ENCODE measurements around the gene ZSCAN5A. TPM values are rescaled to one million over a fixed set of nuclear protein-coding genes. Genes with fewer than 3 reads are reported as not detected.
"Not testable (repeated sequence)": the region's sequence is repeated elsewhere in the genome, so short reads cannot be mapped to it uniquely, and the experiment has no call there.

The ZSCAN5A gene
- total and polyA plus RNA-seq, 4 donors: 5.5 to 17.4 (median 10.1) TPM

- peaks cover 0 to 4% (median 1%) of the 10 kb centered on the region in 4 donors for H3K36me3 ChIP-seq (ENCODE audit: control insufficient read depth in 4 of 4, insufficient read depth in 4 of 4, low read length in 4 of 4)
- WGBS, 2 donors: 73 to 85% methylated on average over 5 of the region's 5 CpGs
- no peak overlapping the region for H3K4me3 ChIP-seq
- no peak overlapping the region for H3K27ac ChIP-seq (ENCODE audit: low read depth in 1 of 2, low read length in 1 of 2)
- no peak for ATAC-seq (ENCODE audit: insufficient read depth, low FRiP score)
- TF ChIP-seq CTCF (IDR thresholded peaks at IDR 0.05; ENCODE audit: control extremely low read depth, extremely low read depth): no peak
- no peak overlapping the region for H3K9ac ChIP-seq (ENCODE audit: insufficient read depth in 1 of 2, low read length in 2 of 2)
- no peaks in the 10 kb centered on the region for H3K9me3 ChIP-seq (ENCODE audit: control insufficient read depth in 4 of 4, insufficient read depth in 3 of 4, low read length in 3 of 4)
- DNase-seq: no peak
- H3K27me3 ChIP-seq (ENCODE audit: control insufficient read depth in 3 of 3, insufficient read depth in 3 of 3, low read length in 2 of 3): no peaks in the 10 kb centered on the region
- H3K4me1 ChIP-seq (ENCODE audit: control insufficient read depth in 5 of 5, insufficient read depth in 5 of 5, low read length in 5 of 5): peaks cover 0 to 7% (median 2%) of the 10 kb centered on the region in 5 donors
Observed at GRCh38 chr19:56263319-56263718, 51.3 kb downstream of the ZSCAN5A start.

- DNase-seq; H3K4me3 ChIP-seq; H3K4me1 ChIP-seq (ENCODE audit: control insufficient read depth in 5 of 5, insufficient read depth in 5 of 5, low read length in 5 of 5); H3K27me3 ChIP-seq (ENCODE audit: control insufficient read depth in 3 of 3, insufficient read depth in 3 of 3, low read length in 2 of 3); ATAC-seq (ENCODE audit: insufficient read depth, low FRiP score); H3K36me3 ChIP-seq (ENCODE audit: control insufficient read depth in 4 of 4, insufficient read depth in 4 of 4, low read length in 4 of 4); H3K9me3 ChIP-seq (ENCODE audit: control insufficient read depth in 4 of 4, insufficient read depth in 3 of 4, low read length in 3 of 4); H3K9ac ChIP-seq (ENCODE audit: insufficient read depth in 1 of 2, low read length in 2 of 2); H3K27ac ChIP-seq (ENCODE audit: low read depth in 1 of 2, low read length in 1 of 2): not testable (repeated sequence)
- 94 to 95% methylated on average over 6 of the region's 6 CpGs for WGBS, 2 donors
Observed at GRCh38 chr19:56261932-56262331, 52.7 kb downstream of the ZSCAN5A start.

- no peak overlapping the region for H3K9ac ChIP-seq (ENCODE audit: insufficient read depth in 1 of 2, low read length in 2 of 2)
- DNase-seq (no peak), ATAC-seq (ENCODE audit: insufficient read depth, low FRiP score) (no peak)
- no peak overlapping the region for H3K4me3 ChIP-seq
- no peak overlapping the region for H3K27ac ChIP-seq (ENCODE audit: low read depth in 1 of 2, low read length in 1 of 2)
- peaks cover 0 to 5% (median 0%) of the 10 kb centered on the region in 3 donors for H3K27me3 ChIP-seq (ENCODE audit: control insufficient read depth in 3 of 3, insufficient read depth in 3 of 3, low read length in 2 of 3)
- no peaks in the 10 kb centered on the region for H3K9me3 ChIP-seq (ENCODE audit: control insufficient read depth in 4 of 4, insufficient read depth in 3 of 4, low read length in 3 of 4)
- H3K4me1 ChIP-seq (ENCODE audit: control insufficient read depth in 5 of 5, insufficient read depth in 5 of 5, low read length in 5 of 5): peaks cover 0 to 7% (median 2%) of the 10 kb centered on the region in 5 donors
- TF ChIP-seq CTCF (IDR thresholded peaks at IDR 0.05; ENCODE audit: control extremely low read depth, extremely low read depth): no peak
- H3K36me3 ChIP-seq (ENCODE audit: control insufficient read depth in 4 of 4, insufficient read depth in 4 of 4, low read length in 4 of 4): peaks cover 0 to 4% (median 1%) of the 10 kb centered on the region in 4 donors
Observed at GRCh38 chr19:56261145-56261544, 53.5 kb downstream of the ZSCAN5A start.

GRCh38 chr19:56258272-56258671 is 56.4 kb downstream of the ZSCAN5A start:
- peaks cover 0 to 2% (median 0%) of the 10 kb centered on the region in 5 donors for H3K4me1 ChIP-seq (ENCODE audit: control insufficient read depth in 5 of 5, insufficient read depth in 5 of 5, low read length in 5 of 5)
- peaks cover 0 to 5% (median 0%) of the 10 kb centered on the region in 3 donors for H3K27me3 ChIP-seq (ENCODE audit: control insufficient read depth in 3 of 3, insufficient read depth in 3 of 3, low read length in 2 of 3)
- H3K36me3 ChIP-seq (ENCODE audit: control insufficient read depth in 4 of 4, insufficient read depth in 4 of 4, low read length in 4 of 4): peaks cover 0 to 4% (median 1%) of the 10 kb centered on the region in 4 donors
- no peak for DNase-seq
- TF ChIP-seq CTCF (IDR thresholded peaks at IDR 0.05; ENCODE audit: control extremely low read depth, extremely low read depth): no peak
- H3K9me3 ChIP-seq (ENCODE audit: control insufficient read depth in 4 of 4, insufficient read depth in 3 of 4, low read length in 3 of 4): no peaks in the 10 kb centered on the region
- no peak overlapping the region for H3K9ac ChIP-seq (ENCODE audit: insufficient read depth in 1 of 2, low read length in 2 of 2)
- ATAC-seq (ENCODE audit: insufficient read depth, low FRiP score): no peak
- 88 to 92% methylated on average over 12 of the region's 12 CpGs for WGBS, 2 donors
- no peak overlapping the region for H3K4me3 ChIP-seq
- H3K27ac ChIP-seq (ENCODE audit: low read depth in 1 of 2, low read length in 1 of 2): no peak overlapping the region
